NCI-H146 (cell line): ENCODE measurements around the gene TOR4A.

Source experiments
- DNase-seq: peaks from one replicate; lab custom pipeline; 2025; lab: John Stamatoyannopoulos, UW

TOR4A gene

DNA sequence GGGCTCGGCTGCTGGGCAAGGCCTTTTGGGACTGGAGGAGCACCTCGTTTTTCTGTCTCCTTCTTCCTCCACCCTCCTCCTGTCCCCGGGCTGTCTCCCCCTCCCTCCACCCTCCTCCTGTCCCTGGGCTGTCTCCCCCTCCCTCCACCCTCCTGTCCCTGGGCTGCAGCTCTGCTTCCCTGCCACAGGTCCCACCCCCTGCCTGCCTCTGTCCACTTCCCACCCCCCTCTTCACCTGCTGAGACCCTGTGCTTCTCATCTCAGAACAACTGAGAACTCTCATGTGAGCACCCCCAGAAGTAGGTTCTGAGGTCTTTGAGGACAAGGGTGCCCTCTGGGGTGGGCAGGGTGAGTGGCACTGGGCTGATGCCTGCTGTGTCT is 5.8 kb upstream of the TOR4A start:
- DNase-seq: no peak

DNA sequence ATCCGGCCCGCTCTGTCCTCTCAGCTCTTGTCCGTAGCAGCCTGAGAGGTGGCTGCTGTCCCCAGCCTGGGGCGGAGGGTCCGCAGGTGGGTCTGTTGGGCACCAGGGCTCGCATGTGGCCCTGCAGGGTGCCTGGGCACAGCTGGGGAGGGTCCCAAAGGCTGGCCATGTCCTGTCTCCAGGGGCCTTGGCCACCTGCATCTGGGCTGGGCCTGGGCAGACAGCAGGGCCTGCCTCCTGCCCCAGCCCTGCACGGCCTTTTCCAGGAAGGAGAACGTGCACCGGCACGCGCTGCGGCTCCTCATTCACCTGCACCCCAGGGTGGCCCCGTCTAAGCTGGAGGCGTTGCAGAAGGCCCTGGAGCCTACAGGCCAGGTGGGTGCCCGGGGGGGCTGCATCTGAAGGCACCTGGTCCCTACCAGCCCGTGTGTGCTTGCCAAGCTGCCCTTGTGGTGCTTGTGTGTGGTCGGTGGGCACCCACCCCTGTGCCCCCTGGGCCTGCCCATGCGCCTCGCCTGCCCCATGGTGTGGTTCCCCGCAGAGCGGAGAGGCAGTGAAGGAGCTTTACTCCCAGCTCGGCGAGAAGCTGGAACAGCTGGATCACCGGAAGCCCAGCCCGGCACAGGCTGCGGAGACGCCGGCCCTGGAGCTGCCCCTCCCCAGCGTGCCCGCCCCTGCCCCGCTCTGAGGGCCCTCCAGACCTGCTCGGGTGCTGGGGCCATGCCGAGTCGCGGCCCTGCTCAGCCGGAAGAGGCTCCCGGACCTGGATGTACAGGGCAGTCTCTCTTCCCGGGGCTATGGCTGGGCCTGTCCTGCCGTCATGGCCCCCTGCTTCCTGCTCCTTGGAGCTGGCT is 5.1 kb upstream of the TOR4A start:
- DNase-seq: no peak

DNA sequence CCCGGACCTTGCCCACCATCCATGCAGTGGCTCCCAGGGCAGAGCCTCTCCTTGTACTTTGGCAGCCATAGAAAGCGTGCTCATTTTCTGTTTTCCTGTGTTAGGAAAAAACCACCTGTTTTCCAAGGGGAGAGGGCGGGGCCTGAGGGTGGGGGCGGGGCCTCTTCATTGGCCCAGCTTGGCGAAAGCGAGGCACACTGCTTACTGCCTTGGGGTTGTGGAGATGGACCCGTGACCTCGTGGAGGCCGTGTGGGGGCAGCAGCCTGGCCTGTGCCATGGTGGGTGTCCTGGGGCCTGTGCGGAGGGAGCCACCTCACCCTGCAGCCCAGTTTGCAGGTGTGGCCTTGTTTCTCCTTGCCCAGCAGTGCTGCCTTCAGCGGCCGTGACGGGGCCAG is 4.4 kb upstream of the TOR4A start:
- DNase-seq: peak; percentile 25

DNA sequence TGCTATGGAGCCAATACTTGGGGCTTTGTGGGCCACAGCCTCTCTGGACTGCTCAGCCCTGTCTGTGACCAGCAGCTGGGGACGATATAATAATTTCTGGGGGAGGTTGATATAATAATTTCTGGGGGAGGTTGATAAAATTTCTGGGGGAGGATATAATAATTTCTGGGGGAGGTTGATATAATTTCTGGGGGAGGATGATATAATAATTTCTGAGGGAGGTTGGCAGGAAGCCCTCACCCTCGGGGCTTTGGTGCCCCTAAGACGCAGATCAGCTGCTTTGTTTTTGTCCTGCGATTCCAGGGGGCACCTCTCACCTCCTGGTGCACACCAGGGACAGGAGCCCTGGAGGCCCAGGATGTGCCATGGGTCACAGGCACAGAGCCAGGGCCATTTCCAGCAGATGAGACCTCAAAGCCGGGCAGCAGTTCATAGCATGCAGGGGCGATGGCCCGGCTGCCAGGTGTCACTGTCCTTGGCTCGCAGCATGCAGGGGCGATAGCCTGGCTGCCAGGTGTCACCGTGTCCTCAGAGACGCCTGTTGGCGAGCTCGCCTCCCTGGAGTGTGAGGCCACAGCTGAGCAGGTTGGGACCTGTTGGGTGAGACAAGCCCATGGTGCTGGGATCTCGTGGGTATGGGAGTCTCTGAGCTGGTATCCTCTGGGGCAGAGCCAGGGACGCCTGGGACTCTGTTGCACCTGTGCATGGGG is 3.8 kb upstream of the TOR4A start:
- peak; percentile 74 for DNase-seq

DNA sequence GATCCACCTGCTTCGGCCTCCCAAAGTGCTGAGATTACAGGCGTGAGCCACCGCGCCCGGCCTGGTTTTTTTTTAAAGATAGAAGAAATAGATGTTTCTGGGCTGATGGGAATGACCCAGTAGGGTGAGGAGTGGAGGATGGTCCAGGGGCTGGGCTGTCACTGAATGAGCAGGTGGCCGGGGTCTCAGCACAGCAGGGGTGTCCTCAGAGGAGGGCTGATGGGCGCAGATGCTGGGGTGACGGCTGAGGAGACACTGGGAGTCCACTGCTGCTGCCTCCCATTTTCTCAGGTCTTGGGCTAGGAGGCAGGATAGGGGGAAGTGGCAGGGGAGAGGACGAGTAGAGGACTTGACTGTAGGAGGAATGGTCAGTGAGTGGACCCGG is 2.3 kb upstream of the TOR4A start:
- DNase-seq: no peak

DNA sequence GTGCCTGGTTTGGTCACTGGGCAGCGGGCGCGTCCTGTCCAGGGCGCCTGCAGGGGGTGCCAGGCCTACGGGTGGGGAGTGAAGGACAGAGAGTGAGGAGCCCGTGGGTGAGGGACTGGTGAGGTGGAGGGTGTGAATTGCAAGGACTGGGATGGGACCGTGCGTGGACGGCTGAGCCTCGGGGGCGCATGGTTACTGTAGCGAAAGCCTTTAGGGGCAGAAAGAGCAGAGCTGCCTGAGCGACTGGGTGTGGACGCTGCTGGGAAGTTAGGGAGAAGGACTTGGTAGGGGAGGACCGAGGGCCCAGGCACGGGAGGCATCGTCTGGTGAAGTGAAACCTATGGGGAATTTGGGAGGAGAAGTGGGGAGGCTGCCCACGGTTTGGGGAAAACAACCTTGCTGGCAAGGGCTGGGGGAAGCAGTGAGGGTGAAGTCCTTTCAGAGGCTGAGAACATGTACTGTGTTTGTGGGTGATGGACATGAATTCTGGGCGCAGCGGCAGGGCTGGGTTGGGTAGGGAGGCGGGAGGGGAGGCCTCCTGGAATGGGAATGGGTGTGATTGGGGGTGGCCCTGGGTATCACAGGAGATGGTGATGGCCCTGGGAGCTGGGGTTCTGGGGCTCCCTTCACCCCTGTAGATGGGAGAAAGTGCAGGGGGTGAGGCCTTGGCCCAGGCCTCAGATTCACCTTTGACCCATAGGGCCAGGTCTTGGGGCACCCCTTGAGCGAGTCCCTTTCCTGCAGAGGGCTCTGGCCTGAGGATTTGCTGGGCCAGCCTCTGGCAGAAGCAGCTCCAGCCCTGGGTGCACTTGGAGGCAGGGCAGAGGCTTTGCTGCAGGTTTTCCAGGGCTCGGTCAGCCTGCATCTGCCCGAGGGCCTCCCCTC is 1.7 kb upstream of the TOR4A start:
- DNase-seq: no peak

DNA sequence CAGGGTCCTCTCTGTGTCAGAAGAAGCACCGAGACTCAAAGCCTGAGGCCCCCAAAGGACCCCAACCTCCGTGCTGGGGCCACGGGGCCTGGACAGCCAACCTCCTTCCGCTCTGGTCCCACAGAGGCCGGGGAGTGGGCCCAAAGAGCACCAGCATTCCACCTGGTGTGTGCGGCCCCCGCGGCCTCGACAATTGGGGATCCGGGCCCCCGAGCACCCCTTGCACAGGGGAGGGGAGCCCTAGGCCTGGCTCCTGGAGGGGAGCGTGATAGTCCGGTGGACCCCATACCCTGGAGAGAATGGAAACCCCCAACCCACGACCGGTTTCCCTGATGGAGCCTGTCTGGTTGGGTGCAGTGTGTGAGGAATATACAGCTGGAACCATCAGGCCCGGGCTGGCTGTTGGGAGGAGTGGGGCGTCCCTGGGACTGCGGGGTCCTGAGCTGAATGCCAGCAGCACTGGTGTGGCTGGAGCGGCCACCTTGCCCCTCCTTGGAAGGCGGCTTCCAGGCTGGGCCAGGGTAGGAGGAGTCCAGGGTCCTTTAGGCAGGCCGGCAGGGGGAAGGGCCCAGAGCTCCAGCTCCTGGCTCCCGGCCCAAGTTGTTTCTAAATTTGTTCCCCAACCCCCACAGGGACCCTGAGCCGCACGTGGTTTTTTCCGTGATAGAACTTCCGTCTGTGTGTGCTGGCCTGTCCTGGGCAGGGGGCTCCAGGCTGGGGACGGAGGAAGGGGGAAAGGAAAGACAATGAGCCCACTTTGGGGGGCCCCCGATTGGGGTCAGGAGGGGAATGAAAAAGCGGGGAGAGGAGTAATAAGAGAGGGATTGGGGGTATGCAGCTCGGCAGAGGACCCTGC is 825 bp upstream of the TOR4A start:
- DNase-seq: no peak

DNA sequence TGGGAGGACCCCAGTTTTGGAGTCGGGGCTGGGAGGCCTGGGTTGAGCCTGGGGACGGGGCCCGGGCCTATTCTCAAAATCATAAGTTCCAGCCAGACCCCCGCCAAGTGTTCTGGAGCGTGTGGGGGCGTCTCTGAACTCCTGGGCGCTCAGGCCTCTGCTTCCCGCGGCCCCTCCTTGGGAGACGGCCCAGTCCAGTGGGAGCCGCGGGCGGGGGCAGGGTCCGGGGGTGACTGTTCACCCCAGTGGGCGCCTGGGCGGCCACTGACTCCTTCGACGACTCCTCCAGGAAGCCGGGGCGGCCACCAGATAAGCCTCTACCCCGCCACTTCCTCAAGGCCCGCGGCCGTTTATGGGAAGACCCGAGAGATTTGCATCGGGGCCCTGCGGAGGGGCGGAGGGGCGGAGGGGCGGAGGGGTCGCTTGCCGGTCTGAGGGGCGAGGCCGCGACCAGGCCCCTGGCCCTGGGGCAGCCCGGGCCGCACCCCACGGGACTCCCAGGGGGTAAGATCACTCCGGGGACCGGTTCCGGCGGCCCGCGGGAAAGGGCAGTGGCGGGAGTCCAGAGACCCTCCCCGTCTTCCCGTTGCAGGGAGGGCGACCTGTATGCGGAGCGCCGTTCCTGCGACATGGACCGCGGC is 655 bp downstream of the TOR4A start:
- DNase-seq: no peak

DNA sequence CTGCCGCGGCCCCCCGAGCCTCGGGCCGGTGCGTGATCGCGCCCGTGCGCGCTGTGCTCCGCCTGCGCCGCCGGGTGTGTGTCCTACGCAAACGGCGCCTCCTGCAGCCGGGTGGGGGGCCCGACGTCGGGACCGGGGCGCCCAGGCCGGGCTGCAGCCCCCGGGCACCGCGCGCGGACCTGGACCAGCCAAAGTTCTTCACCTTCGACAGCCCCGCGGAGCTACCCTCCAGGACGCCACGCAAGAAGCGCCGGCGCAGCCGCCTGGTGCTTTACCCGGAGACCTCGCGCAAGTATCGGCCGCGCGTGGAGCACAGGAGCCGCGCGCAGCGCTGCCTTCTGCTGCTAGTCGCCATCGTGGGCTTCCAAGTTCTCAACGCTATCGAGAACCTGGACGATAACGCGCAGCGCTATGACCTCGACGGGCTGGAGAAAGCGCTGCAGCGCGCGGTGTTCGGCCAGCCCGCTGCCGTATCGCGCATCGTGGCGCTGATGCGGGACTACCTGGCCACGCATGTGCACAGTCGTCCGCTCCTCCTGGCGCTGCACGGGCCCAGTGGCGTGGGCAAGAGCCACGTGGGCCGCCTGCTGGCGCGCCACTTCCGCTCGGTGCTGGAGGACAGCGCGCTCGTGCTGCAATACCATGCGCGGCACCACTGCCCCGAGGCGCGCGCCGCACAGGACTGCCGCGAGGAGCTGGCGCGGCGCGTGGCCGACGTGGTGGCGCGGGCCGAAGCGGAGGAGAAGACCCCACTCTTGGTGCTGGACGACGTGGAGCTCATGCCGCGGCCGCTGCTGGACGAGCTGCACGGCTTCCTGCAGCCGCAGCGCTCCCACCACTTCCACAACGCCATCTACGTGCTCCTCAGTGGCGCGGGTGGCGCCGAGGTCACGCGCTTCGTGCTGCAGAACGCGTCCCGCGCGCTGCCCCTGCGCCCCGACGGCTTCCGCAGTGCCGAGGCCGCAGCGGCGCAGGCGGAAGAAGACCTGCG is 1.5 kb downstream of the TOR4A start:
- no peak for DNase-seq

DNA sequence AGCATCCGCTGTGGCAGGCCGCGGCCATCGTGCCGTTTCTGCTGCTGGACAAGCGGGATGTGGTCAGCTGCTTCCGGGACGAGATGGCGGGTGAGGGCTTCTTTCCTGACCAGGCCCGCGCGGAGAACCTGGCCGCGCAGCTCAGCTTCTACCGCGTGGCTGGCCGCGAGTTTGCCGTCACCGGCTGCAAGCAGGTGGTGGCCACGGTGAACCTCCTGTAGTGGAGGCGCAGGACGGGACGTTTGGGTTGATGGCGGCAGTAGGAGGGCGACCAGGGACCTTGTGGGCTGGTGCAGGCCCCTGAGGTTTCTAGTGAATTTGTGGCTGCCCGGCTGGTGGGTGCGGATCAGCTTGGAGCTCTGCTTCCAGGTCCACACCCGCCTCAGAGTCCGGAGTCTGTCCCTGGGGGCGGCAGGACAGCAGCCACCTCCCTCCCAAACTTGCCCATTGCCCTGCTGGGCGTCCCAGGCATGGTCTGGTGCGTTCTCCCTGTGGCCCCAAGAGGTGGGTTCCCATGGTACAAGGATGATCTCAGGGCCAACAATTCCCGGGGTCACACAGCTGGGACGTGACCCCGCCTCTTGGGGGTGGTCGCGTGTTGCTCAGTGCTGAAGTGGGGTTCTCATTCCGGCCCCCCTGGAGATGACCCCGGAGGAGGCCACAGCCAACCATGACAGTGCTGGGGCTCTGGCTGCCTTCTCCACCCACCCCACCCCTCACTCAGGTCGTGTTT is 2.4 kb downstream of the TOR4A start:
- DNase-seq: no peak

DNA sequence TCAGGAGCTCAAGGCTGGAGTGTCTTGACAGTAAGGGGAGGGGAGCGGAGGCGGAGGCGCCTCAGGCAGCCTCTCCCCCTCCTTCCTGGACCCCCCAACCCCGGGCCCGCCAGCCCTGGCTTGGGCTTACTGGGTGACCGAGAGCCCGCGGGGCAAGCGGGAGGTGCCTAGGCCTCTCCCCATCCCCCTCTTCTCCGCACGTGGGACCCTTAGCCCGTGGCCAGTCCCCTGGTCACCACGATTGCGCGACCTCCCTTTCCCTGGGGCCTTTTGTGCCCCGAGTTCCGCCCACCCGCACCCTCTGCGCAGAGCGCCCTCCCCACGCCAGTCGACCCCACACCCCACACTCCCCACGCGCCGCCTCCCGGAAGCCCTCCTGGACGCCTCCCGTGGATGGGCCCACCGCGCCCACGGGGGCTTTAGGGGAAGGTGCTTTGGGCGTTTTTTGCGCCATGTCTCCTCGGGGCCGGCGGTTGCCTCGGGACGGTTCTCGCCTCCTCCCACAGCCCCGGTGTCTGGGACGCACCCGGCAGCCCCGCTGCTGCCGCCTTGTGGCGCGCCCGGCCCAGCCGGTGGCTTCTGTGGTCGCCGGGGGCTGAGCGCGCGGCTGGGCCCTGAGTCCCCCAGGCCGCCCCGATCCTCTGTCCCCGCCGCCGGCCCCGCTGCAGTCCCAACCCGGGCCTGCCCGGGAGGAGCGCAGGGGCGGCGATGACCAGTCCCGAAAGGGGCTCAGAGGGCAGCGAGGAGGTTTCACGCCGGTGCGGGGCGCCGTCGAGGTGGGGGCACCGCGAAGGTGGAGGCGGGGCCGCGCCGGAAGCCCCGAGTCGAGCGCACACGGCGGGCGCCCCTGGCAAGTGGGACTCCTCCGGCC is 3.2 kb downstream of the TOR4A start:
- DNase-seq: no peak

DNA sequence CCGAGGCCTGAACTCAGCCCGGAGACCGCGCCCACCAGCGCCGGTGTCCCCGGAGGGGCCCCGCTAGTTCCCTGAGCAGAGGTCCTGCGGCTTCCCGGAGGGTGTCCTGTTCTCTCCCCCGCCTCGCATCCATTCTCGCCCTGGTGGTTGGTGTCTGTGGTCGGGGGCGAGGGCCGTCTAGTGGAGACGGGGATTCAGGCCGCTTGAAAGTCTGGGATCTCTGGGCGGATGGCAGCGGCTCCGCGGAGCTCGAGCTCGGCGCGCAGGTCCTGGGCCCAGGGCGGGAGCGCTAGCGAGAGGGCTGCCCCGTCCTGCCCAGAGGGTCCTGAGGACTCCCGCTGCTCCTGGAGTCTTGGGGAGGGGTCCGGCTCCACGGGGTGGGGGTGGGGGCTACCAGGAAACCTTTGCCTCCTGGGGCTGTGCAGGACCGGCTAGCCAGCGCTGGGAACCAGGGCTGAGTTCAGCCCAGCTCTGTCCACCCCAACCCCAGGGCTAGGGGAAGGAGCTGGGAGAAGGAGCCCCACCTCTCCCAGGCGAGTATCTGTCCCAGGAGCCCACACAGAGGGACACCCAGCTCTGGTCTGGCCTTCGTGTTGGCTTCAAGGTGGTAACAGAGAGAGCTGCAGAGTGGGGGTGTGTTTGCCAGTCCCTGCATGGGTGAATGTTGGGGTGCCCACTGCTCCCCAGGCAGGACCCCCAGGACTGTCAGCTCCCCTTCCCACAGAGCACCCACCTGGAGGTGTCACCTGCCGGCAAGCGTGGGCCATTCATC is 4.0 kb downstream of the TOR4A start:
- DNase-seq: no peak

DNA sequence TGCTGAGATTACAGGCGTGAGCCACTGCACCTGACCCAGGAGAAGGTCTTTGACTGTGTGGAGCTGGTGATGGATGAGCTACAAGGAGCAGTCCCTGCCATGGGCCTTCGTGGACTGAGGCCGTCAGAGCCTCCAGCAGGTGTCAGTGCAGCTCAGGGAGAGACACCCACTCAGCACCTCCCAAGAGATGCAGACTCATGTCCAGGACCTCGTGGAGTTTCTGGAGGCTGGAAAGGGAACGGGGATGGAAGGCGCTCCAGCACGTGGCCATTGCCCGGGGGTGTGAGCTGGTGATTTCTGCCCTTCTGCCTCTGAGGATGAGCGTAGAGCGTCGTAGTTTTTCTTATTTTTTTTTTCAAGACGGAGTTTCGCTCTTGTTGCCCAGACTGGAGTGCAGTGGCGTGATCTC is 9.5 kb downstream of the TOR4A start:
- DNase-seq: peak; percentile 69

DNA sequence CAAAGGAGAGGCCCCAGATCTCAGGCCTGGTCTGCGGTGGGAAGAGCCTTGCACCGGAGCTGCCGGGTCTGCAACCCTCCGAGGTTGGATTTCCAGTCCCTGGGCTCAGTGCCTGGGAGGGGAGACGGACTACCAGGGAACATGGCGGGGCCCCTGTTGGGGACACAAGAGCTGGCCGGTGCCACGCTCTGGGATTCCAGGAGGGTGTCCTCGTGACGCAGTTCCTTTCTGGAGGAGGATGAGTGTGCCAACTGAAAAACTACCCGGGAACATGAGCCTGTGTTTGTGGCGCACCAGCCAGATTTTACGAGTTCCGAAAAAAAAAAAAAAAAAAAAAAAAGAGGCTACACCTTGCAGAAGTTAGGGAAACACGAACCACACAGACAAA is 15.6 kb downstream of the TOR4A start:
- no peak for DNase-seq

DNA sequence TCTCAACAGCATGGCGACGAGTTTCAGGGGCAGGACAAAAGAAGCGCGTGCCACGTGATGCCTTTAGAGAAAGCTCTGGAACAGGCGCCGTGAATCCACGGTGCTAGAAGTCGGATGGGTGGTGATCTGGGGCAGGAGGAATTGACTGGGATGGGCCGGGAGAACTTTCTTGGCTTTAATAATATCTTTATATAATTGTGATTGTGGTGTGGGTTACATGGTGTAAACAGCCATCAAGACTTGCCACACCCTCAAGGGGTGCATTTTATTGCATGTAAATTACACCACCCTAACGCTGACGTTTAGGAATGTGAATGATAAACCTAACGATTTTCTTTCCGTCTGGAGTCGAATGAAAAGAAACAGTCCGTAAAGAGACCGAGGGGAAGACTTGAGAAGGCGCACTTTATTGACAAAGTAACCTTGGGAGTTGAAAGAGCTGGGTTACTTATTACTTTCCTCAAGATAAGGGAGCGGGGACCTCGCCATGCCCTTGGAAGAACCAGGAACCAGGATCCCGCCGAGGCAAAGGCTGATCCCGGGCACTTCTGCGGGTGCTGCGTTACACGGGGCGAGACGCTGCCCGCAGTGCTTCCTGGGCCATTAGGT is 16.1 kb downstream of the TOR4A start:
- DNase-seq: no peak

DNA sequence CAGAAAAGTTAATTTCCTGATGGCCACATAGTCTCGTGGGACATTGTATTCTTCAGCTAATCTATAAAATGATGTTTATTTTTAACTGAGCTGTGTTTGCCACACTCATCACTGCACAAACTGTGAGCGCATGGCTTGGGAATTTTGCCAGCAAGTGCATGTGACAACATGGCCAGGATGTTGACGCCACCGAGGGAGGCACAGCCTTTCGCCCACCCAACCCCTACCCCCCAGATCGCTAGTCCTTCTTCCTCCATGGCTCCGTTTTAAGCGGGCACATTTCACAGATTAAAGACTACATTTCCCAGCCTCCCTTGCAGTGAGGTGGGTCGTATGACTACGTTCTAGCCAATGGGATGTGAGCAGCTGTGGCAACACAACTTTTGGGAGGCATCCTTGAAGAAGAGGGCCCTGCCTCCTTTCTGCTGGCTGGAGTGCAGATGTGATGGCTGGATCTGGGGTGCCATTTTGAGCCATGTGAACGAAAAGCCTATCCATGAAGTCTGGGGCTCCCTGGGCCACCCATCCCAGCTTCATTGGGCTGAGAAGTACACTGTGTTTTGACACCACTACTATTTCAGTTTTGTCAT is 16.7 kb downstream of the TOR4A start:
- peak; percentile 68 for DNase-seq
